Activated CD4-positive, alpha-beta T cell treated with anti-CD3 and anti-CD28 coated beads for 36 hours (primary cell): ENCODE results near the gene TESMIN. TPM values are rescaled to one million over a fixed set of nuclear protein-coding genes. Genes with fewer than 3 reads are reported as not detected.

Experiments
- ATAC-seq: fragments of 200-7000 bp; cut with Tn5 transposase; one replicate; pipeline ENCODE4 v1.10.0; 2021; ENCODE audit warnings: mild to moderate bottlenecking, moderate library complexity
- CTCF ChIA-PET: fragments of 350-600 bp; sonication (Branson Sonifier 250); formaldehyde crosslinking; loops from one replicate; lab custom pipeline; 2021; ENCODE audit warnings: antibody characterized with exemption; lab: Charles Lee
- POLR2A ChIA-PET: fragments of 350-600 bp; sonication (Branson Sonifier 250); formaldehyde crosslinking; loops from one replicate; lab custom pipeline; 2021; ENCODE audit warnings: antibody characterized with exemption, inconsistent platforms; lab: Charles Lee
- DNase-seq: peaks from one replicate; pipeline ENCODE4 v3.0.0-alpha.2; 2020
- H3K27ac Mint-ChIP-seq: one replicate; pipeline ENCODE4 v1.8.0; 2021; ENCODE audit warnings: mixed read lengths
- H3K27me3 Mint-ChIP-seq: one replicate; pipeline ENCODE4 v1.8.0; 2021; ENCODE audit warnings: mixed read lengths
- H3K36me3 Mint-ChIP-seq: one replicate; pipeline ENCODE4 v1.8.0; 2021; ENCODE audit warnings: low read depth, mixed read lengths
- H3K4me1 Mint-ChIP-seq: one replicate; pipeline ENCODE4 v1.8.0; 2021; ENCODE audit warnings: mixed read lengths
- H3K4me3 Mint-ChIP-seq: one replicate; pipeline ENCODE4 v1.8.0; 2021; ENCODE audit warnings: mild to moderate bottlenecking, moderate library complexity, mixed read lengths
- H3K9me3 Mint-ChIP-seq: one replicate; pipeline ENCODE4 v1.8.0; 2021; ENCODE audit warnings: low read depth, mixed read lengths
- intact Hi-C, 2 experiments: fragments of 100-400 bp; cut with DNase I in 1 of 2; cut with micrococcal nuclease in 1 of 2; formaldehyde crosslinking; loops; one replicate each; pipeline versions ENCODE4 v1.14.2 to v1.15.1; 2022 to 2024; cut with DNase I, micrococcal nuclease
- total RNA-seq, 2 experiments: library from RNA; stranded (reverse); gene quantifications; one replicate each; pipeline ENCODE4 v1.2.3, GENCODE V29; 2021

Gene TESMIN
- total RNA-seq, 2 experiments from 2014 or later, result 2.9 to 3.5 TPM

GRCh38 chr11:68698993-68699392 lies 52.3 kb downstream of the TESMIN start:
- H3K36me3 Mint-ChIP-seq, result no peaks in the 10 kb centered on the region
- peaks cover 7% of the 10 kb centered on the region for H3K27me3 Mint-ChIP-seq
- no peak overlapping the region for H3K4me3 Mint-ChIP-seq
- ChIA-PET CTCF (no interaction called here), POLR2A (no interaction called here)
- no peak for ATAC-seq
- no peak for DNase-seq
- no peaks in the 10 kb centered on the region for H3K4me1 Mint-ChIP-seq
- H3K27ac Mint-ChIP-seq, result no peak overlapping the region
- peaks cover 8% of the 10 kb centered on the region for H3K9me3 Mint-ChIP-seq
- intact Hi-C loops, result no loop called here

- Mint-ChIP-seq H3K4me1 (peaks cover 10% of the 10 kb centered on the region), H3K27me3 (peaks cover 4% of the 10 kb centered on the region), H3K9me3 (peaks cover 8% of the 10 kb centered on the region), H3K36me3 (no peaks in the 10 kb centered on the region), H3K27ac (no peak overlapping the region), H3K4me3 (no peak overlapping the region)
- no peak for DNase-seq
- intact Hi-C loops, result no loop called here
- ChIA-PET CTCF (interaction anchor here (0.6 kb wide), 2 partner anchors 9 to 308 kb away, joined by 3 to 4 read pairs; no protein-coding TSS in a partner anchor), POLR2A (no interaction called here)
- no peak for ATAC-seq
These were observed 55.8 kb downstream of the TESMIN start for GRCh38 chr11:68695531-68695930.

GRCh38 chr11:68694431-68695297 lies 56.7 kb downstream of the TESMIN start:
- ATAC-seq, result no peak
- Mint-ChIP-seq H3K9me3 (peaks cover 8% of the 10 kb centered on the region), H3K27me3 (peaks cover 5% of the 10 kb centered on the region), H3K27ac (no peak overlapping the region), H3K4me3 (no peak overlapping the region), H3K36me3 (no peaks in the 10 kb centered on the region), H3K4me1 (peaks cover 18% of the 10 kb centered on the region)
- CTCF ChIA-PET, result no interaction called here
- POLR2A ChIA-PET, result no interaction called here
- intact Hi-C loops, result no loop called here
- DNase-seq, result no peak

- POLR2A ChIA-PET, result no interaction called here
These were observed 57.8 kb downstream of the TESMIN start for GRCh38 chr11:68693484-68693882.

GRCh38 chr11:68692871-68693483 lies 58.3 kb downstream of the TESMIN start:
- no peak for ATAC-seq
- no peak overlapping the region for H3K27ac Mint-ChIP-seq

More at GRCh38 chr11:68693484-68693882, 57.8 kb downstream of the TESMIN start:
- peaks cover 8% of the 10 kb centered on the region for H3K9me3 Mint-ChIP-seq
- no peaks in the 10 kb centered on the region for H3K36me3 Mint-ChIP-seq
- no peak overlapping the region for H3K4me3 Mint-ChIP-seq
- H3K27ac Mint-ChIP-seq, result no peak overlapping the region
- intact Hi-C loops, result no loop called here
- H3K4me1 Mint-ChIP-seq, result peaks cover 19% of the 10 kb centered on the region
- ATAC-seq (no peak), DNase-seq (no peak)
- CTCF ChIA-PET, result no interaction called here
- H3K27me3 Mint-ChIP-seq, result peaks cover 4% of the 10 kb centered on the region

GRCh38 chr11:68692115-68692514 lies 59.2 kb downstream of the TESMIN start:
- Mint-ChIP-seq H3K4me1 (peaks cover 19% of the 10 kb centered on the region), H3K27ac (no peak overlapping the region), H3K9me3 (peaks cover 6% of the 10 kb centered on the region), H3K36me3 (no peaks in the 10 kb centered on the region), H3K4me3 (no peak overlapping the region), H3K27me3 (peaks cover 10% of the 10 kb centered on the region)
- intact Hi-C loops, result no loop called here
- ChIA-PET CTCF (no interaction called here), POLR2A (no interaction called here)
- ATAC-seq, result no peak
- DNase-seq, result no peak

More at GRCh38 chr11:68692871-68693483, 58.3 kb downstream of the TESMIN start:
- Mint-ChIP-seq H3K4me3 (no peak overlapping the region), H3K4me1 (peaks cover 19% of the 10 kb centered on the region), H3K27me3 (peaks cover 4% of the 10 kb centered on the region), H3K9me3 (peaks cover 8% of the 10 kb centered on the region), H3K36me3 (no peaks in the 10 kb centered on the region)
- POLR2A ChIA-PET, result no interaction called here
- CTCF ChIA-PET, result no interaction called here
- intact Hi-C loops, result no loop called here
- DNase-seq, result no peak

- Mint-ChIP-seq H3K36me3 (no peaks in the 10 kb centered on the region), H3K27me3 (peaks cover 10% of the 10 kb centered on the region), H3K4me1 (peaks cover 19% of the 10 kb centered on the region), H3K27ac (no peak overlapping the region), H3K4me3 (no peak overlapping the region), H3K9me3 (peaks cover 3% of the 10 kb centered on the region)
- ATAC-seq (no peak), DNase-seq (no peak)
- POLR2A ChIA-PET, result no interaction called here
- intact Hi-C loops, result no loop called here
- CTCF ChIA-PET, result no interaction called here
These were observed 59.9 kb downstream of the TESMIN start for GRCh38 chr11:68691402-68691784.

GRCh38 chr11:68690671-68691401 lies 60.5 kb downstream of the TESMIN start:
- Mint-ChIP-seq H3K9me3 (no peaks in the 10 kb centered on the region), H3K27me3 (peaks cover 14% of the 10 kb centered on the region), H3K4me3 (no peak overlapping the region), H3K36me3 (no peaks in the 10 kb centered on the region), H3K4me1 (peaks cover 19% of the 10 kb centered on the region), H3K27ac (no peak overlapping the region)
- intact Hi-C loops, result no loop called here
- DNase-seq, result peak; percentile 42
- CTCF ChIA-PET, result no interaction called here
- POLR2A ChIA-PET, result no interaction called here
- peak; percentile 64 for ATAC-seq

GRCh38 chr11:68689737-68690625 lies 61.3 kb downstream of the TESMIN start:
- intact Hi-C loops, result no loop called here
- no peak for DNase-seq
- ATAC-seq, result no peak
- Mint-ChIP-seq H3K27me3 (peaks cover 20% of the 10 kb centered on the region), H3K36me3 (no peaks in the 10 kb centered on the region), H3K4me1 (peaks cover 19% of the 10 kb centered on the region), H3K27ac (no peak overlapping the region), H3K4me3 (no peak overlapping the region), H3K9me3 (no peaks in the 10 kb centered on the region)
- ChIA-PET POLR2A (interaction anchor here (0.6 kb wide), 1 partner anchor 69 kb away, joined by 3 read pairs; no protein-coding TSS in a partner anchor), CTCF (no interaction called here)

- H3K27ac Mint-ChIP-seq, result no peak overlapping the region
- DNase-seq, result no peak
- H3K4me1 Mint-ChIP-seq, result peaks cover 19% of the 10 kb centered on the region
- H3K27me3 Mint-ChIP-seq, result peaks cover 20% of the 10 kb centered on the region
- no peaks in the 10 kb centered on the region for H3K36me3 Mint-ChIP-seq
- ChIA-PET POLR2A (no interaction called here), CTCF (no interaction called here)
- no peak overlapping the region for H3K4me3 Mint-ChIP-seq
- intact Hi-C loops, result no loop called here
- ATAC-seq, result no peak
- H3K9me3 Mint-ChIP-seq, result no peaks in the 10 kb centered on the region
These were observed 62.4 kb downstream of the TESMIN start for GRCh38 chr11:68688881-68689280.

- peaks cover 26% of the 10 kb centered on the region for H3K27me3 Mint-ChIP-seq
- CTCF ChIA-PET, result no interaction called here
These were observed 63.3 kb downstream of the TESMIN start for GRCh38 chr11:68687986-68688385.

More at GRCh38 chr11:68687986-68688385, 63.3 kb downstream of the TESMIN start:
- Mint-ChIP-seq H3K36me3 (no peaks in the 10 kb centered on the region), H3K27ac (no peak overlapping the region), H3K9me3 (no peaks in the 10 kb centered on the region), H3K4me1 (peaks cover 19% of the 10 kb centered on the region), H3K4me3 (no peak overlapping the region)
- DNase-seq, result no peak
- intact Hi-C loops, result no loop called here
- ATAC-seq, result no peak
- POLR2A ChIA-PET, result no interaction called here
